ENCODE results near the gene EXOC6.

EXOC6 gene

DNA sequence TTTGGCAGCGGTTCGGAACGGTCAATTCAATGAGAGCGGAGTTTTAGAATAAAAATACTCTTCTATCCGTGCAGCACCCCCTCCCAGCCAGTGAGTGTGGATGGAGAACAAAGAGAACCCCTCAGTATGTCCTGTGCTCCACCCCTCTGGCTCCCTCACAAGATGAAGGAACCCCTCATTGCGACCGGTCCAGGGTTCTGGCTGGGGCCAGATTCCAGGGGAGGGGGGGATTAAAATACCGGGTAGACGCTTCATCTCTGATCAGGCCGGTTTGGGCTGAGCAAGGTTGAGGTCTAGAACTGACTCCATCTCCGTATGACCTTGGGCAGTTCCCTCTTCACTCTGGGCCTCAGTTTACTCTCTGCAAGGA is 218.2 kb downstream of the EXOC6 start:
- no peak for DNase-seq

DNA sequence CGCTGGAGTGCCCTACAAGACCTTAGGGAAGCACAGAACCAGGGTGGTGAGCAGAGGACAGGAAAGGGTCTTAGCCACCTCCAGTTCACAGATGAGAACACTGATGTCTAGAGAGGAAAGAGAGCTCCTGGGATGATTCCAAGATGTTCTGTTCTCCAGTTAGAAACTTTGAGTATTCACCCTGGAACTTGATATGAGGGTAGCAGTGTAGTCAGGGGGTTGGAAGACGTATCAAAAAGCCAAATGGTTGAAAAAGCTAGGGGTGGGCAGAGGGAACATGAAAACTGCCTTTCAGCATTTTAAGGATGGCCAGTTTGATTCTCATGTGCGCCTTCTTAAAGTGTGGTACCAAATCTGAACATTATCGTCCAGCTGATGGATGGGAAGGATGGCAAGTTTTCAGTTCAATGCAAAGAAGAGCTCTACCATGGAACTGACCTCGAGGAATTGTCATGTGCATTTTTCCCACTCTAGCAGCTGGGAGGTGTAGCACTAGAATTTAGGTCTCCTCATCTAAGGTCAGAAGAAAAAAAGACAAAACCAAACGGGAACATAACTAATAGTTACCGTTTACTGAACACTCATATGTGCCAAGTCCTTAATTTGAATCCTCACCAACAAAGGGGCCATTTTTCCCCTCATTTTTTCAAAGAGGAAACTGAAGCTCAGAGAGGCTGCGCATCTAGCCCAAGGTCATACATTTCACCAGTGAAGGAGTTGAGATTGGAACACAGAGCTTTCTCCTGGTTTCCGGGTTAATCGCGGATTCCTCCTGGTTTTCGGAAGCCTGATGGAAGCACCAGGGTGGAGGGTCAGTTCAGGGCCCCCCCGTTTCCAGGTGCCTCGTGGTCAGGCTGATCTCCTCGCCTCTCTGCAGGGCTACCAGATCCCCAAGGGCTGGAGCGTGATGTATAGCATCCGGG is 219.4 kb downstream of the EXOC6 start:
- no peak for DNase-seq

DNA sequence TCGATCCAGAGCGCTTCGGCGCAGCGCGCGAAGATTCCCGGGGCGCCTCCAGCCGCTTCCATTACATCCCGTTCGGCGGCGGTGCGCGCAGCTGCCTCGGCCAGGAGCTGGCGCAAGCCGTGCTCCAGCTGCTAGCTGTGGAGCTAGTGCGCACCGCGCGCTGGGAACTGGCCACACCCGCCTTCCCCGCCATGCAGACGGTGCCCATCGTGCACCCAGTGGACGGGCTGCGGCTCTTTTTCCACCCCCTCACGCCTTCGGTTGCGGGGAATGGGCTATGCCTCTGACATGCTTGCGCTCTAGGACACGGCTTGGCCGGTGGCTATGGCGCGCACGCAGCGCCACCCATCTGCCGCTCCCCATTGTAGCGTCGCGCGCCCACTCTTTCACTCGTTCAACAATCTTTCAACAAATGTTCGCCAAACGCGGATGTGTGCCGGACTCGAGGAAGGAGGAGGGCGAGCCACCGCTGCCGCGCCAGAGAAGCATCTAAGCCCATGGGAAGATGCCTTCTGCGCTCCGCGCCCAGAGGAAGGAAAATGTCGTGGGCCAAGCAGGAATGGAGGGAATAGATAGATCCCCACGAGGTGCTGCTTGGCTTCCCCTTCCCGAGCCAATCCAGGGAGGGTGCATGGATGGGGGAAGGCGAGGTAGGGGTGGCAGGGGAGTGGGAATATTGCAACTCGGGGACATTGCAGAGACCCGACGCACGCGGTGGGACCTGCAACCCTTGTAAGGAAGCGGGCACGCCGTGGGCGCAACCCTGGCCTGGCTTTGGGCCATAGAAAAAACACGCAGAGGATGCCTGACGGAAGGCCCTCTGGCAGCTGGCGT is 220.3 kb downstream of the EXOC6 start:
- no peak for DNase-seq

DNA sequence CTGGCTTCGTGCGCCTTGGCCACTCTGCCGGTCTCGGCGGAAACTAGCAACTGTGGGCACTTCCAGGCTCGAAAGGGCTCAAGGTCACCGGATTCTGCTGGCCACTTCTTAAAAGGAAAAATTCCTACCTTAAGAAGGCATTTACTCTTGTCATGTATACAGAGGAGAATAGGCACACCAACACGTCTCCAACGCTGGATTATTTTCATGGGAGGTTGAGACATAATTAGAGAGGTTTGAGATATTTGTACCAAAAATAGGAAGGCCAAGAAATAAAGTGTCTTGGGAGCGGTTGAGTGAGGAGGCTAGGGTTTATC is 220.9 kb downstream of the EXOC6 start:
- DNase-seq, result no peak

DNA sequence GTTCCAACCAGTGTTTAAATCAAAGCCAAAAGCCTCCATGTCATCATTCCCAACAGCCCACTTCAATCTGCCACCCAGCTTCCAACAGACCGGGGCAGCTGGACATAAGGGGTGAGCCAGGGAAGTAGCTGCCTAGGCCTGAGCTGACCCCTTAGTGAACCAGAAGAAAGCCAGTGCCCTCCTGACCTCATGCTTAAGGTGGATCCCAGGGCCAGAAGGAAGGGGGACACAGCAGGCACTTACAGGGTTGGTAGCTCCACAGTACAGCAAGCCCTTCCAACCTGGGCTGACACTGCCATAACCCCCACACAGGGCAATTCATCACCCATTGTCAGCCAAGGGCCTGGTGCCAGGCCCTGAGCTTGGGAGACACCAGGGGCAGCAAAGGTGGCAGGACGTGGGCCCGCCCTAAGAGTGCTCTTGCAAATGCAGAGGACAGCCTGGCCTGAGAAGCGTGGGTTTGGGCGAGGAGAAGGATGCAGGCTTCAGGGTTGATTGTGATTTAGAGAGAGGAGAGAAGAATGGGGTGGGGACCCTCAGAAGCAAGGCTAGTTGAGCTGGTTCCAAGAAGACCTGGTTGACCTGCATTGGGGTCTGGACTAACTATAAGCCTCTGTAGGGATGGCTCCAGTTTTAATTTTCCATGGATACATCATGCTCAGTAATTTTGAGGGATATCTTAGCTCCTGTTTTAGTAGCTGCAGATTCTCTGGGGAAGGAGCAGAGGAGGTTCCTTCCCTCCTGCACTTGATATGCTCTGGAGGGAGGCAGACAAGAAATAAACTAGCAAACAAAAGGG is 222.3 kb downstream of the EXOC6 start:
- DNase-seq, result no peak

DNA sequence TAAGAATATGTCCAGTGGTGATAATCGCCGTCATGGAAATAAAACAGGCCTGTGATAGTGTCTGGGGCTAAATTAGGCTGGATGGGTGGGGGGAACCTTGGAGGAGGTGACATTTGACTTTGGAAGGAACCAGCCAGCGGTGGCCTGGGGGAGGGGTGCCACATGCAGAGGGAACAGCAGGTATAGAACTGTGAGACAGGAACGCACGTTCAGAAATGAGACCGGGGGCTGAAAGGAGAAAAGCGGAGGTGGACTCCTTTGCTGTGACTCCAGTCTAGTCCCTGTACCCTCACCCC is 222.8 kb downstream of the EXOC6 start:
- no peak for DNase-seq

DNA sequence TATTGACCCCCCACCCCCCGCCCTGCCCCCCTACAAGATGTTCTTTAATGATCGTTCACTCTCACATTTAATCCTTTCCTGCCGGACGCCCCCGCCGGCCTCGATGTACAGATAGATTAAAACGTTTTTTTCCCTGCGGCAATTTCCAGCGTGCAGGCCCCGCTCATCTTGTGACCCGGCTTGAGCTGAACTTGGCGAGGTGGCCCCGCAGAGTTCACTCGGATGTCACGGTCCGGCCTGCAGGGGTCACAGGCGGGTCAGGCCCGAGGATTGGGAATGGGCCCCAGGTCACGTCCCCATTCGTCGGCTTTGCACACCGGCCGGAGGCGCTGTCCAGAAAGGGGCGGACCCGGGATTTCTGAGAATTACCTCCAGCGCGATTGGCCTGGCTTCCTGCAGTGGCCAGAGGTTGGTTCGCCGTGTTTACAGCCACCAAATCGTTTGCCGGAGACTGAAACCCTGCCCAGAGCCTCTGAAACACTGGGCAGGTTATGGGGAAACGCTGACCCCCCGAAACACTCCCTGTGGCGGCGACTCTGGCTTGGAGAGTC is 223.4 kb downstream of the EXOC6 start:
- DNase-seq, result no peak

DNA sequence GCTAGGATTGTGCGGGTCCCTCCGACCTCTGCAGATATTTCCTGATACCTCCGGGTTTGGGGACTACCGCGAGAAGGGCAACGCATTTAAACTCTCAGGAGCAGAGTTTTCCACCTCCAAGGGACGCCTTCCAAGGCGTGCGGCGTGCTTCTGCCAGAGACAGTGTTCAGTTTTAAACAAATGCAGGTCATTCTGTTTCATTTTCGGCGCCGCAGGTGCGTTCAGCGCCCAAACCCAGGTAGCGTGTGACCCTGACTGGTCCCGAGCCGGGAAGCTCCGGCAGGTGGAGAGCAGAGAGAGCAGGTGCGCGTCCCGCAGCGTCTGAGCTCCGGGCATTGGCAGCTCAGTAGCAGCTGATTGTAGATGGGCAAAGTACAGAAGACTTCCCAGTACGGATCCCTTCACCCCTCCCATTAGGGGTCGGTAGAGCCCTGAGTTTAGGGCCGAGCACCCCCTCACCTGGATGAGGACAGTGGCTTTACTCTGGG is 223.9 kb downstream of the EXOC6 start:
- no peak for DNase-seq

DNA sequence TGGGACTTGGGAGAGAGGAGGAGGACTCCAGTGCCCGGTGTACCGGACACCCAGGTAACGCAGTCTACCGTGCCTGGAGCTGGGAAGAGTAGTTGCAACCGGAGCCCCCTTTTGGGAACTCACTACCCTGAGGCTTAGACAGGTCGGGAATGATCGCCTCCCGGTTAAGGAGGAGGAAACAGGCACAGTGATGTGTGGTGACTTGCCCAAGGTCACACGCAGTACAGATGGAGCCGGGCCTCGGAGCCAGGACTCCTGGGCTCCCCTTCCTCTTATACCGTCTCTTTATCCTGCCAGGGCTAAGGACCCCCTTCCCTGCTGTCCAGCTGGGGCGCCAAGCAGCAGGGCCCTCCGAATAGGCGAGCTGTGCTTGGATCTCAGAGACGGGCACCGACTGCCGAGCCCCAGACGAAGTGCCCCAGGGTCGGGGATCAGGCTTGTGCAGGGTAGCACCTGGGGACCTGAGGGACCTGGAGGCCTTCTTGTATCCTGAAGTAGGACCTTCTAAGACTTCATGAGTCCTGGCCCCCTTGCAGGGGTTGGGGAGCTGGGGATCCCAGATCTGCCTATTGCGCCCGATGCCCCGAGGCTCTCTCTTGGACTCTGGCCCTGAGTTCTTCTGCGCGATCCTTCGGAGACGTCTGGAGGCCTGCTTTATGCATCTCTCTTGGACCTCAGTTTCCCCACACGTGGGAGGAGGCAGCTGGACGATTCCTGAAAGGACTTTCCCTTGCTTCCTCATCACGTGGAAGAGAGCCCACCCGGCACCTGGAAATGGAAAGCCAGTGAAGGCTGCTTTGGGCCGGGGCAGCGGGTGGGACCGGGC is 224.6 kb downstream of the EXOC6 start:
- no peak for DNase-seq

DNA sequence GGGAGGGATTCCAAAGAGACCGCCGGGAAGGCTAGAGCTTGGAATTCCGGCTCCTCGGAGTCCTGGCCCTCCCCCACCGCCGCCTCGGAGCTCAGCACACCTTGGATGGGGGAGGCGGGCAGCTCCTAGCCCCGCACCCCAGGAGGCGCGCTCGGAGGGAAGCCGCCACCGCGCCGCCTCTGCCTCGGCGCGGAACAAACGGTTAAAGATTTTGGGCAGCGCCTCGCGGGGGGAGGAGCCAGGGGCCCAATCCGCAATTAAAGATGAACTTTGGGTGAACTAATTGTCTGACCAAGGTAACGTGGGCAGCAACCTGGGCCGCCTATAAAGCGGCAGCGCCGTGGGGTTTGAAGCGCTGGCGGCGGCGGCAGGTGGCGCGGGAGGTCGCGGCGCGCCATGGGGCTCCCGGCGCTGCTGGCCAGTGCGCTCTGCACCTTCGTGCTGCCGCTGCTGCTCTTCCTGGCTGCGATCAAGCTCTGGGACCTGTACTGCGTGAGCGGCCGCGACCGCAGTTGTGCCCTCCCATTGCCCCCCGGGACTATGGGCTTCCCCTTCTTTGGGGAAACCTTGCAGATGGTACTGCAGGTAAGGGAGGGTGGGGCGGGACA is 225.3 kb downstream of the EXOC6 start, which contains the start of gene CYP26A1:
Gene CYP26A1, plus strand, starts transcription at position 355 of the 608 bp plus-strand sequence. Its CDS starts 42 bp downstream, at position 397.
- no peak for DNase-seq

DNA sequence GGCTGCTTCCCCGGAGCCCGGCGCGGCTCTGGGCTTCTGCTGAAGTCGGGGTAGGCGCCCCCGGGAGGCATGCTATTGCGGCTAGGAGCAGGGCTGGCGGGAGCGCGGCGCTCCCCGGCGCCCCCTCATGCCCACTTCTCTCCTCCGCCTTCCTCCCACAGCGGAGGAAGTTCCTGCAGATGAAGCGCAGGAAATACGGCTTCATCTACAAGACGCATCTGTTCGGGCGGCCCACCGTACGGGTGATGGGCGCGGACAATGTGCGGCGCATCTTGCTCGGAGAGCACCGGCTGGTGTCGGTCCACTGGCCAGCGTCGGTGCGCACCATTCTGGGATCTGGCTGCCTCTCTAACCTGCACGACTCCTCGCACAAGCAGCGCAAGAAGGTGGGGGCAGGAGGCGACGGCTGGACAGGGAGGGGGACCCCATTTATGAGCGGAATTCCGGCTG is 225.9 kb downstream of the EXOC6 start:
- no peak for DNase-seq

DNA sequence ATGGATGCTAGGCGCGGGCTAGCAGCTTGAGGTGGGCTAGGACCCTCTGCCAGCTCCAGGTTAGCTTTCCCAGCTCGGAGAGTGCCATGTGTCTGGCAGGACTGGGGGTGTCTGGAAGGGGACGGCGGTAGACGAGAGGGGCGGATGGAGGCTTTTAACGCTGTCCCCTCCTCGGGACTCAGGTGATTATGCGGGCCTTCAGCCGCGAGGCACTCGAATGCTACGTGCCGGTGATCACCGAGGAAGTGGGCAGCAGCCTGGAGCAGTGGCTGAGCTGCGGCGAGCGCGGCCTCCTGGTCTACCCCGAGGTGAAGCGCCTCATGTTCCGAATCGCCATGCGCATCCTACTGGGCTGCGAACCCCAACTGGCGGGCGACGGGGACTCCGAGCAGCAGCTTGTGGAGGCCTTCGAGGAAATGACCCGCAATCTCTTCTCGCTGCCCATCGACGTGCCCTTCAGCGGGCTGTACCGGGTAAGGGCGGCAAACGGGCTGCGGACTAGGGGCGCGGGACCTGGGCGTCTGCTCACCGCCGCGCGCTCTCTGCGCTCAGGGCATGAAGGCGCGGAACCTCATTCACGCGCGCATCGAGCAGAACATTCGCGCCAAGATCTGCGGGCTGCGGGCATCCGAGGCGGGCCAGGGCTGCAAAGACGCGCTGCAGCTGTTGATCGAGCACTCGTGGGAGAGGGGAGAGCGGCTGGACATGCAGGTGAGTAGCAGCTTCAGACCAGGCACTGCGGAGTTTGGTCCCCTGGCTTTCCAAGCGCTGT is 226.5 kb downstream of the EXOC6 start:
- no peak for DNase-seq

DNA sequence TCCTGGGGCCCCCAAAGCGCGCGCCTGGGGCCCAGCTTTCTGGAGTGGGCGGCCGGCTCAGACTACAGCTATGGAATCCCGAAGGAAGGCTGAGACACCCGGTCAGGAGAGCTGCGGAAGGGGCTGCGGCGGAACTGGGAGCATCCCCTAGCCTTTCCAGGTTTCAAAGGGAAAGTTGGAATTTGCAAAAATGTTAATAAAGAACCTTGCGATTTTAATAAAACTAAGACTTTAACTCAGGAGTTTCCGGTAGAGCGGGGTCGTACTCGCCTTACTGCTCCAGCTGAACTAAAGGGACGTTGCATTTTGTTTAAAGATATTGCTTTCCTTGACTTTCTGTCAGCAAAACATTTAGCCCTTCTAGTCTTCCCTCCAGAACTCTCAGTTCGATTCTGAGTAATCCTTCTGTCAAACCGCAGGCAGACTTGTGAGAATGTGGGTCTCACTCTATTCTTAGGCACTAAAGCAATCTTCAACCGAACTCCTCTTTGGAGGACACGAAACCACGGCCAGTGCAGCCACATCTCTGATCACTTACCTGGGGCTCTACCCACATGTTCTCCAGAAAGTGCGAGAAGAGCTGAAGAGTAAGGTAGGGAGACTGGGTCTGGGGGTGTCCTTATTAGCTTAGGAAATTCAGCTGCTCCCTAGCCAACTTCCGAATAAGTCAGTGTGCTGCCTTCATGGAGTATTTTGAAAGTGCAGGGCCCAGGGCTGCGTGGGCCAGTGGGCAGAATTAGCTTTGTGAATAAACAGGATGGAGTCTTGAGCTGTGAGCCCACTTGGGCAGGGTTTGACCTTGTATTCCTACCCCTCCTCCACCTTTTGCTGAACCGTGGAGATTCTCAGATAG is 227.3 kb downstream of the EXOC6 start:
- no peak for DNase-seq

DNA sequence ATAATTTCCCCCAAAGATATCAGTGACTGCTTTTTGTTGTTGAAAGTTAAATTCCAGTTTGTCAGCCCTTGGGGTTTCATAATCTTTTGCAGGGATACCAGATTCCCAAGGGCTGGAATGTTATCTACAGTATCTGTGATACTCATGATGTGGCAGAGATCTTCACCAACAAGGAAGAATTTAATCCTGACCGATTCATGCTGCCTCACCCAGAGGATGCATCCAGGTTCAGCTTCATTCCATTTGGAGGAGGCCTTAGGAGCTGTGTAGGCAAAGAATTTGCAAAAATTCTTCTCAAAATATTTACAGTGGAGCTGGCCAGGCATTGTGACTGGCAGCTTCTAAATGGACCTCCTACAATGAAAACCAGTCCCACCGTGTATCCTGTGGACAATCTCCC is 228.6 kb downstream of the EXOC6 start:
- DNase-seq, result no peak

DNA sequence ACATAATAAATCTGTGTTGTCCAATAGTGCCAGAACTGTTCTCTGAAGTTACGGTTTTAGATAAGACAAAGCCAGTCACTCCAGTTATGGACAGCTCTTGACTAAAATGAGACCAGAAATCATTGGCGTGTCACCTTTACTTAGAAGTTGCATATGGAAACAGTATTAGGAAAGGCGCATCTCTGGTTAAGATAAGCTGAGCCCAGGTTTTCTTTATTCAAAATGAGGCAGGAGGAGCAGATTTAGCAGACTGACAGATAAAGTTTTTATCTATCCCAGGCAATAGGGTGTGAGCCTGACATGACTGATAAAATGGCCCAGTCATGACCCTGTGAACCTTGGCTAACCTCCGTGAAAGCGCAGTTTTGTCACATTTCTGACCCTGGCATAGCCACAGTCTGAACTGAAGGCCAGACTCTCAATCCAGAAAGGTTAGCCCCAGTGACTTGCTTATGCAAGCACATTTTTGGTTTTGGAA is 229.6 kb downstream of the EXOC6 start:
- DNase-seq, result no peak

DNA sequence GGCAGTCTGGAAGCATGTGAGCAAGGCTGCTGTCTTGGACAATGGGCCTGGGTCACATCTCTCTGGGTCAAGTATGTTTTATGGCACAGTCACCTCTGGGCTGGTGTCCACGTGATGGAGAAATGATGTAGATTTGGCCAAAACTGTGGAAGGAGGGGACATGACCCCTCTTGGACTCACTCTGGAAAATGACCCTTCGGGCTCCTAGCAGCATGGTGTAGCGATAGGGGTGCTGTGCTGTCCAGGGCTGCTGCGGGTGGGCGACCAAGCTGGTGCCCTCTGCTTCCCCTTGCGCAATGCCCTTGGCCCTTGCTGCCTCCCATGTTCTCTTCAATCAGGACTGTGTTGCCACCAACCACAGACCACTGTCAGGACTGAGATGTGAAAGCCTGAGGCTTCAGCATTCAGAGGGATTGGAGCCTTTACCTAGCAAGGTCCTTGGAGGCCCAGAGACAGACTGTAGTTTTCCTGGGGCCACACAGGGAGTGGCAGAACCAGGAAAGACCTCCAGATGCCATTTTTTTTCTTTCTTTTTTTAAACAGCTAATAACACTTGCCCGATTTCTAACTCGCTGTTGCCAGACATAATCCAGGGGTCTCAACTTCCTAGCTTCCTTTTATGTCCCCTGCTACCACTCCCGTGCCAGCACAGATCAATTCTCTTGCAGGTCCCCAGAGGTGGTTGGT is 231.5 kb downstream of the EXOC6 start:
- DNase-seq, result no peak

DNA sequence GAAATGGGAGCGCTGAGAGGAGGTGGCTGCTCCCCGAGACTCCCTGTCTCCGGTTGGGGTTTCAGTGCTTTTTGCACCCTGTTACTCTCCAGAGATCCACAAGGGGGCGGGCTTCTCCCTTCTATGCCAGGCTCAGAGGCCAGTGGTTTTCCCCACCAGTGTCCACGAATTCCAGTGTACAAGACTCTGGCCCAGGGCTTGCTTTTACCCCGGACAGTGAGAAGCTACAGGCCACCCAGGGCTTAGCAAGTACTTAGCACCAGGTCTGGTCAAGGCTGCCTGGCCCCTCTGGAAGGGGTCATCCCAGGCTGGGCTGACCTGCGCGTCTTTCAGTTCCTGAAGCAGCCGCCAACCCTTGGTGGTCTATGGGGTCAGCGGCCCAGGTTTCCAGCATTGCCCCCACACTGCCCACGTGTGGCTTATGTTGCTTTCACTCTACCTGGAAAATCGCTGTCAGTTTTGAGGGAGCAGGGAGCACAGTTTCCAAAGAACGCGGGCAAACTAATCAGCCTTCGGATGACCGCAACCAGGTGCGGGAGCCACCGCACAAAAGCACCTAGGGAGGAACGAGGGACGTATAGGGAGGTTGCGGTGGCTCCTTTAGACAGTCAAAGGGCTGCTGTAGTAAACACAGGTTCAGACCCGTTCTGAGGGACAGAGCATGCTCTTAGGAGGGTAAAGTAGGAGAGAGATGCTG is 232.2 kb downstream of the EXOC6 start:
- DNase-seq, result peak; percentile 63

DNA sequence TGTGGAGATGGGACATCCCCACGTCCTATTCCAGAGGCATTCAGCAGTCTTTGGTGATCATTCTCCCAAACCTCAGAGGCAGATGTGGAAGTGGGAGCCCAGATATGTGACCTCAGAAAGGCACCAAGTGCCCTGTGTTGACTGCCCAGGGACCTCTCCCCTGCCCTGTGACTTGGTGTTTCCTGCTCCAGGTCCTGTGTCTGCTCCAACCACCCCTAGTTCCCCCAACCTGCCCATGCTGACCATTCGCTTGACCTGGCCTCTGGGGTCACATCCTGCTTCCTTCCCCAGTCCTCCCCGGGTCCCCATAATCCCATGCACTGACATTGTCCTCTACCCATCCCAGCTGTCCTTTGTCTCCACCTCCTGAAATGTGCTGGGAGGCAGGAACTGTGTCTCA is 233.0 kb downstream of the EXOC6 start:
- no peak for DNase-seq
